ENCODE results near the gene ARHGAP44.
A peak's percentile ranks its signal among the peaks of the same experiment; 100 is the strongest.

The ARHGAP44 gene

GRCh38 chr17:12789481-12790248, at the start of gene ARHGAP44:
ARHGAP44 (plus strand) TSS chr17:12789498; CDS start chr17:12789839, 341 bp downstream.
- DNase-seq (ENCODE audit: low spot score) = peak; percentile 64

GRCh38 chr17:12739500-12739899, 49.8 kb upstream of the ARHGAP44 start:
- no peak for DNase-seq (ENCODE audit: low spot score)

GRCh38 chr17:12743046-12743445, 46.3 kb upstream of the ARHGAP44 start:
- DNase-seq (ENCODE audit: low spot score) = no peak

GRCh38 chr17:12744298-12744697, 45.0 kb upstream of the ARHGAP44 start:
- no peak for DNase-seq (ENCODE audit: low spot score)

- DNase-seq (ENCODE audit: low spot score) = no peak
Measured at GRCh38 chr17:12744786-12745185, 44.5 kb upstream of the ARHGAP44 start.

- no peak for DNase-seq (ENCODE audit: low spot score)
Measured at GRCh38 chr17:12745486-12745885, 43.8 kb upstream of the ARHGAP44 start.

GRCh38 chr17:12756786-12757185, 32.5 kb upstream of the ARHGAP44 start:
- DNase-seq (ENCODE audit: low spot score) = no peak

GRCh38 chr17:12759090-12759489, 30.2 kb upstream of the ARHGAP44 start:
- no peak for DNase-seq (ENCODE audit: low spot score)

- no peak for DNase-seq (ENCODE audit: low spot score)
Measured at GRCh38 chr17:12765548-12765947, 23.8 kb upstream of the ARHGAP44 start.

GRCh38 chr17:12768255-12768654, 21.0 kb upstream of the ARHGAP44 start:
- no peak for DNase-seq (ENCODE audit: low spot score)

- DNase-seq (ENCODE audit: low spot score) = no peak
Measured at GRCh38 chr17:12769981-12770380, 19.3 kb upstream of the ARHGAP44 start.

GRCh38 chr17:12773153-12773552, 16.1 kb upstream of the ARHGAP44 start:
- peak; percentile 44 for DNase-seq (ENCODE audit: low spot score)

- DNase-seq (ENCODE audit: low spot score) = no peak
Measured at GRCh38 chr17:12789075-12789480, 220 bp upstream of the ARHGAP44 start.

- DNase-seq (ENCODE audit: low spot score) = no peak
Measured at GRCh38 chr17:12790249-12791106, 1.2 kb downstream of the ARHGAP44 start.

- no peak for DNase-seq (ENCODE audit: low spot score)
Measured at GRCh38 chr17:12794919-12795532, 5.7 kb downstream of the ARHGAP44 start.

- DNase-seq (ENCODE audit: low spot score) = no peak
Measured at GRCh38 chr17:12800855-12801365, 11.6 kb downstream of the ARHGAP44 start.

- DNase-seq (ENCODE audit: low spot score) = no peak
Measured at GRCh38 chr17:12806630-12807029, 17.3 kb downstream of the ARHGAP44 start.

- DNase-seq (ENCODE audit: low spot score) = no peak
Measured at GRCh38 chr17:12808723-12809122, 19.4 kb downstream of the ARHGAP44 start.

GRCh38 chr17:12812877-12813276, 23.6 kb downstream of the ARHGAP44 start:
- no peak for DNase-seq (ENCODE audit: low spot score)

GRCh38 chr17:12813664-12814063, 24.4 kb downstream of the ARHGAP44 start:
- DNase-seq (ENCODE audit: low spot score) = no peak

GRCh38 chr17:12814718-12815117, 25.4 kb downstream of the ARHGAP44 start:
- DNase-seq (ENCODE audit: low spot score) = no peak

GRCh38 chr17:12815642-12816141, 26.4 kb downstream of the ARHGAP44 start:
- DNase-seq (ENCODE audit: low spot score) = peak; percentile 73

Data from germinal center (tissue), 1 donor.